CD4-positive, alpha-beta T cell (primary cell): ENCODE data around the gene MGST3. TPM values are rescaled to one million over a fixed set of nuclear protein-coding genes. Genes with fewer than 3 reads are reported as not detected.

Experiments
- ATAC-seq: fragments of 200-7000 bp; cut with Tn5 transposase; one replicate; pipeline ENCODE4 v1.10.0; 2022; ENCODE audit warnings: mild to moderate bottlenecking; ENCODE audit not compliant: poor library complexity
- CTCF ChIA-PET: fragments of 350-600 bp; sonication (Branson Sonifier 250); formaldehyde crosslinking; loops from one replicate; lab custom pipeline; 2021; ENCODE audit warnings: antibody characterized with exemption, inconsistent platforms; lab: Charles Lee
- POLR2A ChIA-PET: fragments of 350-600 bp; sonication (Branson Sonifier 250); formaldehyde crosslinking; loops from one replicate; lab custom pipeline; 2021; ENCODE audit warnings: antibody characterized with exemption, inconsistent platforms; lab: Charles Lee
- DNase-seq, 14 experiments: peaks; one replicate each; pipeline ENCODE4 v3.0.0-alpha.2; 2013 to 2020; ENCODE audit warnings: mixed read lengths in 2 of 14
- H3K27ac ChIP-seq, 2 donors: one replicate each; pipeline versions ENCODE4 v1.5.1 to v1.7.0; 2013; ENCODE audit warnings: low read length in 2 of 2, low read depth in 1 of 2, mild to moderate bottlenecking in 1 of 2
- H3K27me3 ChIP-seq, 2 experiments: 1 replicate in 1 of 2; 2 replicates in 1 of 2; pipeline versions ENCODE4 v1.6.1 to v1.7.0; 2013; ENCODE audit warnings: low read length in 2 of 2, control low read depth in 1 of 2, mild to moderate bottlenecking in 1 of 2, moderate library complexity in 1 of 2; ENCODE audit not compliant: insufficient read depth in 2 of 2, control insufficient read depth in 1 of 2
- H3K36me3 ChIP-seq: one replicate; pipeline ENCODE4 v1.6.1; 2013; ENCODE audit warnings: low read length, control low read depth; ENCODE audit not compliant: insufficient read depth
- H3K4me1 ChIP-seq: one replicate; pipeline ENCODE4 v1.6.1; 2013; ENCODE audit warnings: low read length, control low read depth; ENCODE audit not compliant: insufficient read depth
- H3K4me3 ChIP-seq: one replicate; pipeline ENCODE4 v1.5.1; 2013; ENCODE audit warnings: mild to moderate bottlenecking, low read length, moderate library complexity
- H3K9me3 ChIP-seq, 2 experiments: 1 replicate in 1 of 2; 2 replicates in 1 of 2; pipeline versions ENCODE4 v1.6.1 to v1.7.0; 2013; ENCODE audit warnings: low read length in 2 of 2, mild to moderate bottlenecking in 2 of 2, control low read depth in 1 of 2, moderate library complexity in 1 of 2; ENCODE audit not compliant: control insufficient read depth in 1 of 2, insufficient read depth in 1 of 2
- H3K27ac Mint-ChIP-seq: one replicate; pipeline ENCODE4 v1.8.0; 2020; ENCODE audit warnings: mixed read lengths
- H3K27me3 Mint-ChIP-seq: one replicate; pipeline ENCODE4 v1.8.0; 2021; ENCODE audit warnings: mixed read lengths
- H3K36me3 Mint-ChIP-seq: one replicate; pipeline ENCODE4 v1.8.0; 2021; ENCODE audit warnings: low read depth, mixed read lengths
- H3K4me1 Mint-ChIP-seq: one replicate; pipeline ENCODE4 v1.8.0; 2021; ENCODE audit warnings: low read depth, mixed read lengths
- H3K4me3 Mint-ChIP-seq: one replicate; pipeline ENCODE4 v1.8.0; 2020; ENCODE audit warnings: mild to moderate bottlenecking, mixed read lengths
- H3K9me3 Mint-ChIP-seq: one replicate; pipeline ENCODE4 v1.8.0; 2020; ENCODE audit warnings: mixed read lengths
- CTCF ChIP-seq: fragments of 200-600 bp; IDR thresholded peaks from one replicate; pipeline ENCODE4 v1.8.0; 2022; ENCODE audit warnings: antibody characterized with exemption, mild to moderate bottlenecking
- intact Hi-C, 2 experiments: fragments of 100-400 bp; cut with DNase I in 1 of 2; cut with micrococcal nuclease in 1 of 2; formaldehyde crosslinking; loops; one replicate each; pipeline versions ENCODE4 v1.15.1 to v1.9.0; 2023 to 2025; cut with DNase I, micrococcal nuclease
- total RNA-seq, 174 experiments: library from RNA in 2 of 174; stranded (reverse) in 2 of 174; gene quantifications; one replicate each; pipeline ENCODE4 v1.2.3 and lab custom pipeline; 2021 to 2026

MGST3 gene
- total RNA-seq, 2 experiments from 2014 or later: 22.0 to 23.5 TPM

- Mint-ChIP-seq H3K9me3 (no peaks in the 10 kb centered on the region), H3K27ac (peak overlapping the region; percentile 7), H3K4me1 (peaks cover 33% of the 10 kb centered on the region), H3K36me3 (peaks cover 14% of the 10 kb centered on the region), H3K4me3 (no peak overlapping the region), H3K27me3 (no peaks in the 10 kb centered on the region)
- Histone ChIP-seq H3K27me3 (no peaks in the 10 kb centered on the region), H3K36me3 (peaks cover 4% of the 10 kb centered on the region), H3K4me3 (no peak overlapping the region), H3K27ac (no peak overlapping the region), H3K4me1 (peaks cover 11% of the 10 kb centered on the region), H3K9me3 (no peaks in the 10 kb centered on the region)
- ChIA-PET POLR2A (interaction anchor here (0.8 to 1.1 kb wide), 4 partner anchors 8 to 52 kb away, joined by 3 to 5 read pairs (median 4); partner anchors contain the start of genes ALDH9A1 and MGST3), CTCF (interaction anchor here (1.3 kb wide), 1 partner anchor 52 kb away, joined by 7 read pairs; the partner anchor contains the start of gene ALDH9A1)
- DNase-seq (peak in 7 of 14 experiments; percentile 5 to 58 (median 28)), ATAC-seq (peak; percentile 80)
- TF ChIP-seq CTCF: no peak
- intact Hi-C loops: no loop called here
Measured at GRCh38 chr1:165645654-165646366, 14.8 kb downstream of the MGST3 start.

- Mint-ChIP-seq H3K9me3 (no peaks in the 10 kb centered on the region), H3K36me3 (peaks cover 28% of the 10 kb centered on the region), H3K27ac (no peak overlapping the region), H3K4me1 (peaks cover 28% of the 10 kb centered on the region), H3K27me3 (no peaks in the 10 kb centered on the region), H3K4me3 (no peak overlapping the region)
- Histone ChIP-seq H3K4me3 (no peak overlapping the region), H3K9me3 (no peaks in the 10 kb centered on the region), H3K27ac (no peak overlapping the region), H3K36me3 (peaks cover 14% of the 10 kb centered on the region), H3K27me3 (no peaks in the 10 kb centered on the region), H3K4me1 (peaks cover 11% of the 10 kb centered on the region)
- CTCF ChIA-PET: no interaction called here
- ATAC-seq: no peak
- POLR2A ChIA-PET: no interaction called here
- intact Hi-C loops: no loop called here
- TF ChIP-seq CTCF: no peak
- no peak for DNase-seq
Measured at GRCh38 chr1:165647517-165647916, 16.5 kb downstream of the MGST3 start.

- no peak for DNase-seq
- Histone ChIP-seq H3K4me1 (peaks cover 11% of the 10 kb centered on the region), H3K4me3 (no peak overlapping the region), H3K9me3 (no peaks in the 10 kb centered on the region), H3K27ac (no peak overlapping the region), H3K27me3 (no peaks in the 10 kb centered on the region), H3K36me3 (peaks cover 17% of the 10 kb centered on the region)
- H3K27ac Mint-ChIP-seq: no peak overlapping the region
- peaks cover 32% of the 10 kb centered on the region for H3K36me3 Mint-ChIP-seq
- no peaks in the 10 kb centered on the region for H3K27me3 Mint-ChIP-seq
- intact Hi-C loops: no loop called here
- H3K4me1 Mint-ChIP-seq: peaks cover 28% of the 10 kb centered on the region
- H3K9me3 Mint-ChIP-seq: no peaks in the 10 kb centered on the region
- ChIA-PET CTCF (no interaction called here), POLR2A (no interaction called here)
- no peak overlapping the region for H3K4me3 Mint-ChIP-seq
- ATAC-seq: no peak
- TF ChIP-seq CTCF: no peak
Measured at GRCh38 chr1:165647970-165648369, 16.9 kb downstream of the MGST3 start.
